Activated CD4-positive, alpha-beta memory T cell treated with anti-CD3 and anti-CD28 coated beads for 36 hours (primary cell): ENCODE results near the gene ZNHIT6. TPM values are rescaled to one million over a fixed set of nuclear protein-coding genes. Genes with fewer than 3 reads are reported as not detected.

Source experiments
- CTCF ChIA-PET: fragments of 350-600 bp; sonication (Branson Sonifier 250); formaldehyde crosslinking; loops from one replicate; lab custom pipeline; 2021; ENCODE audit warnings: antibody characterized with exemption, inconsistent platforms; lab: Charles Lee
- POLR2A ChIA-PET: fragments of 350-600 bp; sonication (Branson Sonifier 250); formaldehyde crosslinking; loops from one replicate; lab custom pipeline; 2021; ENCODE audit warnings: antibody characterized with exemption; lab: Charles Lee
- DNase-seq: peaks from one replicate; pipeline ENCODE4 v3.0.0-alpha.2; 2020
- H3K27ac Mint-ChIP-seq: one replicate; pipeline ENCODE4 v1.8.0; 2021; ENCODE audit warnings: mixed read lengths
- H3K27me3 Mint-ChIP-seq: one replicate; pipeline ENCODE4 v1.8.0; 2021; ENCODE audit warnings: mixed read lengths
- H3K36me3 Mint-ChIP-seq: one replicate; pipeline ENCODE4 v1.8.0; 2021; ENCODE audit warnings: mixed read lengths
- H3K4me1 Mint-ChIP-seq: one replicate; pipeline ENCODE4 v1.8.0; 2021; ENCODE audit warnings: low read depth, mixed read lengths
- H3K4me3 Mint-ChIP-seq: one replicate; pipeline ENCODE4 v1.8.0; 2021; ENCODE audit warnings: mild to moderate bottlenecking, mixed read lengths
- H3K9me3 Mint-ChIP-seq: one replicate; pipeline ENCODE4 v1.8.0; 2021; ENCODE audit warnings: mixed read lengths
- intact Hi-C: fragments of 100-400 bp; cut with micrococcal nuclease; formaldehyde crosslinking; loops from one replicate; pipeline ENCODE4 v1.15.1; 2023
- total RNA-seq, 2 experiments: library from RNA; stranded (reverse); gene quantifications; one replicate each; pipeline ENCODE4 v1.2.3, GENCODE V29; 2021

The ZNHIT6 gene
- total RNA-seq, 2 experiments from 2014 or later: 18.7 TPM

DNA sequence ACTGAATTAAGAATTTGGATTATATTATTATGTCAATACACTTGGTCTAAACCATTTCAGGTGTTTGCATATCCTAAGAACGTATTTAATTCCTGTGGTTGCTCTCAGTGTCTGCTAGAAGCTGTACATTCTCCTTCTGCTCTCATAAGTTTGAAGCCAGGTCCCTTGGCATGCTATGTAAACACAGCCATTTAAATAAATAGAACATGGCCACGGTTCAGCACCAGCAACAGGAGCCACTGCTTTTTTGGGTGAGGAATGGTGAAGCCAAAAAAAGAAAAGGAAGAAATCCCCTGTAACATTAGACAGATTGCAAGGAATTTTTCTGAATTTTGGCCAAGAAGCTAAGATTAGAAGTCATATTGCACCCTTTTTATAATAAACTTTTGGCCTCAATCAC lies 108.6 kb downstream of the ZNHIT6 start:
- H3K27me3 Mint-ChIP-seq: no peaks in the 10 kb centered on the region
- POLR2A ChIA-PET: no interaction called here
- DNase-seq: no peak
- intact Hi-C loops: no loop called here
- no peak overlapping the region for H3K27ac Mint-ChIP-seq
- CTCF ChIA-PET: interaction anchor here (1.4 kb wide), 1 partner anchor 19 kb away, joined by 3 read pairs; the partner anchor contains the start of gene CCN1
- H3K4me3 Mint-ChIP-seq: no peak overlapping the region
- peaks cover 4% of the 10 kb centered on the region for H3K9me3 Mint-ChIP-seq
- H3K36me3 Mint-ChIP-seq: no peaks in the 10 kb centered on the region
- no peaks in the 10 kb centered on the region for H3K4me1 Mint-ChIP-seq

Other genes with a start within 250 kb of the ZNHIT6 start
- gene DDAH1, start 243.3 kb downstream of the ZNHIT6 start, total RNA-seq: not detected
- gene CCN1, start 127.7 kb downstream of the ZNHIT6 start, total RNA-seq: not detected